DND-41 (cell line): ENCODE data around the gene TOX2.

Experiments
- EZH2 ChIP-seq: IDR thresholded peaks from 3 replicates; pipeline ENCODE4 v1.6.1; 2012; ENCODE audit warnings: borderline replicate concordance, low read depth, mild to moderate bottlenecking, moderate library complexity, low read length, inconsistent platforms; ENCODE audit not compliant: severe bottlenecking
- TF ChIP-seq, protein P1 (sequence below): IDR thresholded peaks from 2 replicates; pipeline ENCODE4 v1.5.1; 2012; ENCODE audit warnings: borderline replicate concordance, low read length, moderate library complexity, mild to moderate bottlenecking; ENCODE audit not compliant: poor library complexity, severe bottlenecking; ENCODE audit errors: extremely low read depth

DNA sequence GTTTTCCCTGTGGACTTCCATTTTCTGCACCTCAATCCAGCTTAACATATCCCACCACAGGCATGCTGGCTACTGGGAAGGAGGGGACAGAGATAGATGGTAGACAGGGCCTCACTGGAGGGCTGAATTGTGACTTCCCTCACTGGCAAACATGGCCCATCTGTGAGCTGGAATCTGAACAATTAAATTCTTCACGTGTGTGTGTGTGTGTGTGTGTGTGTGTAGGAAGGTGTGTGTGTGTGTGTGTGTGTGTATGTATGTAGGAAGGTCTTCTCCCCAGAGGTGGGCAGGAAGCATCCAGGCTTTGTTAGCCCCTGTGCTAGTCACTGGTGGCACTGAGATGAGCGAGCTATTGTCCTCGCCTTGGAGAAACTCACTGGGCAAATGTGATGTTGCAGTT is 5.4 kb upstream of the TOX2 start:
- TF ChIP-seq, protein P1, sequence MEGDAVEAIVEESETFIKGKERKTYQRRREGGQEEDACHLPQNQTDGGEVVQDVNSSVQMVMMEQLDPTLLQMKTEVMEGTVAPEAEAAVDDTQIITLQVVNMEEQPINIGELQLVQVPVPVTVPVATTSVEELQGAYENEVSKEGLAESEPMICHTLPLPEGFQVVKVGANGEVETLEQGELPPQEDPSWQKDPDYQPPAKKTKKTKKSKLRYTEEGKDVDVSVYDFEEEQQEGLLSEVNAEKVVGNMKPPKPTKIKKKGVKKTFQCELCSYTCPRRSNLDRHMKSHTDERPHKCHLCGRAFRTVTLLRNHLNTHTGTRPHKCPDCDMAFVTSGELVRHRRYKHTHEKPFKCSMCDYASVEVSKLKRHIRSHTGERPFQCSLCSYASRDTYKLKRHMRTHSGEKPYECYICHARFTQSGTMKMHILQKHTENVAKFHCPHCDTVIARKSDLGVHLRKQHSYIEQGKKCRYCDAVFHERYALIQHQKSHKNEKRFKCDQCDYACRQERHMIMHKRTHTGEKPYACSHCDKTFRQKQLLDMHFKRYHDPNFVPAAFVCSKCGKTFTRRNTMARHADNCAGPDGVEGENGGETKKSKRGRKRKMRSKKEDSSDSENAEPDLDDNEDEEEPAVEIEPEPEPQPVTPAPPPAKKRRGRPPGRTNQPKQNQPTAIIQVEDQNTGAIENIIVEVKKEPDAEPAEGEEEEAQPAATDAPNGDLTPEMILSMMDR: no peak
- TF ChIP-seq EZH2: no peak
